ENCODE data around the gene VGF. TPM values are rescaled to one million over a fixed set of nuclear protein-coding genes. Genes with fewer than 3 reads are reported as not detected.
"Not testable (repeated sequence)": the region's sequence is repeated elsewhere in the genome, so short reads cannot be mapped to it uniquely, and the experiment has no call there.

Gene VGF
- total and polyA plus RNA-seq, 2 experiments from 2014 or later, result 0.18 to 1.2 TPM

DNA sequence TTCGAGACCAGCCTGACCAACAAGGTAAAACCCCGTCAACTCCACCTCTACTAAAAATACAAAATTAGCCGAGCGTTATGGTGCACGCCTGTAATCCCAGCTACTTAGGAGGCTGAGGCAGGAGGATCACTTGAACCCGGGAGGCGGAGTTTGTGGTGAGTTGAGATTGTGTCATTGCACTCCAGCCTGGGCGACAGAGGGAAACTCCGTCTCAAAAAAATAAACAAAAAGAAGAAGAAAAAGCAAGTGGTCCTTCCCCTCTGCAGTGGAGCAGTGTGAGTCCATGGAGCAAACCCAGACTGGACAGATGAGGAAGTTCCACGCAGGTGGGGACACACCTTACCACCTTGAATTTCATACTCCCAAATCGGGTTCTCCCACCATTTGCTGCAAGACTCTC lies 51.5 kb downstream of the VGF start:
- Histone ChIP-seq H3K4me3 (no peak overlapping the region), H3K27ac (no peak overlapping the region), H3K9me3 (ENCODE audit: low read depth) (no peaks in the 10 kb centered on the region), H3K27me3 (no peaks in the 10 kb centered on the region), H3K36me3 (no peaks in the 10 kb centered on the region), H3K4me1 (ENCODE audit: low read depth) (no peaks in the 10 kb centered on the region)
- TF ChIP-seq, protein P1, sequence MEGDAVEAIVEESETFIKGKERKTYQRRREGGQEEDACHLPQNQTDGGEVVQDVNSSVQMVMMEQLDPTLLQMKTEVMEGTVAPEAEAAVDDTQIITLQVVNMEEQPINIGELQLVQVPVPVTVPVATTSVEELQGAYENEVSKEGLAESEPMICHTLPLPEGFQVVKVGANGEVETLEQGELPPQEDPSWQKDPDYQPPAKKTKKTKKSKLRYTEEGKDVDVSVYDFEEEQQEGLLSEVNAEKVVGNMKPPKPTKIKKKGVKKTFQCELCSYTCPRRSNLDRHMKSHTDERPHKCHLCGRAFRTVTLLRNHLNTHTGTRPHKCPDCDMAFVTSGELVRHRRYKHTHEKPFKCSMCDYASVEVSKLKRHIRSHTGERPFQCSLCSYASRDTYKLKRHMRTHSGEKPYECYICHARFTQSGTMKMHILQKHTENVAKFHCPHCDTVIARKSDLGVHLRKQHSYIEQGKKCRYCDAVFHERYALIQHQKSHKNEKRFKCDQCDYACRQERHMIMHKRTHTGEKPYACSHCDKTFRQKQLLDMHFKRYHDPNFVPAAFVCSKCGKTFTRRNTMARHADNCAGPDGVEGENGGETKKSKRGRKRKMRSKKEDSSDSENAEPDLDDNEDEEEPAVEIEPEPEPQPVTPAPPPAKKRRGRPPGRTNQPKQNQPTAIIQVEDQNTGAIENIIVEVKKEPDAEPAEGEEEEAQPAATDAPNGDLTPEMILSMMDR (IDR thresholded peaks at IDR 0.05; ENCODE audit: low read depth, low read length), result no peak
- no peak for DNase-seq (ENCODE audit: low read depth in 1 of 2, low spot score in 1 of 2)

DNA sequence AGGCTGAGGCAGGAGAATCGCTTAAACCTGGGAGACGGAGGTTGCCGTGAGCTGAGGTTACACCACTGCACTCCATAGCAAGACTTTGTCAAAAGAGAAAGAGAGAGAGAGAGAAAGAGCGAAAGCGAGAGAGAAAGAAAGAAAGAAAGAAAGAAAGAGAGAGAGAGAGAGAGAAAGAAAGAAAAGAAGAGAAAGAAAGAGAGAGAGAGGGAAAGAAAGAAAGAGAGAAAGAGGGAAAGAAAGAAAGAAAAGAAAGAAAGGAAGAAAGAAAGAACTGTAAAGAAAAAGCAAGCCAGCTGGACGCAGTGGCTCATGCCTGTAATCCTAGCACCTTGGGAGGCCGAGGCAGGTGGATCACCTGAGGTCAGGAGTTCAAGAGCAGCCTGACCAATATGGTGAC lies 52.2 kb downstream of the VGF start:
- H3K27me3 ChIP-seq; H3K4me1 ChIP-seq (ENCODE audit: low read depth); H3K36me3 ChIP-seq; H3K4me3 ChIP-seq; DNase-seq (ENCODE audit: low read depth in 1 of 2, low spot score in 1 of 2); H3K9me3 ChIP-seq (ENCODE audit: low read depth); H3K27ac ChIP-seq: not testable (repeated sequence)

Other genes with a start within 250 kb of the VGF start
- not detected in 2 replicates for gene MUC3A, start 216.0 kb downstream of the VGF start, total RNA-seq
- 0.29 TPM in 1 of 2 replicates, not detected in the other for gene MUC3A, start 216.0 kb downstream of the VGF start, polyA plus RNA-seq
- 2.4 TPM in 1 of 2 replicates, not detected in the other for gene MUC12, start 196.0 kb downstream of the VGF start, total RNA-seq
- gene MUC12, start 196.0 kb downstream of the VGF start, polyA plus RNA-seq, result not detected in 2 replicates
- gene MUC17, start 145.5 kb downstream of the VGF start, total RNA-seq, result not detected in 2 replicates
- not detected in 2 replicates for gene MUC17, start 145.5 kb downstream of the VGF start, polyA plus RNA-seq
- gene TRIM56, start 80.1 kb downstream of the VGF start, total RNA-seq, result 5.7 and 12.9 TPM in 2 replicates
- gene TRIM56, start 80.1 kb downstream of the VGF start, polyA plus RNA-seq, result 11.6 and 18.5 TPM in 2 replicates
- 1.1 and 1.6 TPM in 2 replicates for gene SERPINE1, start 38.5 kb downstream of the VGF start, total RNA-seq
- gene SERPINE1, start 38.5 kb downstream of the VGF start, polyA plus RNA-seq, result 1.9 and 5.7 TPM in 2 replicates
- gene AP1S1, start 11.1 kb downstream of the VGF start, total RNA-seq, result 51.5 and 59.5 TPM in 2 replicates
- gene AP1S1, start 11.1 kb downstream of the VGF start, polyA plus RNA-seq, result 10.1 and 13.8 TPM in 2 replicates
- 0.27 TPM in 1 of 2 replicates, not detected in the other for gene NAT16, start 14.7 kb upstream of the VGF start, total RNA-seq
- gene NAT16, start 14.7 kb upstream of the VGF start, polyA plus RNA-seq, result not detected in 2 replicates
- not detected in 2 replicates for gene MOGAT3, start 35.5 kb upstream of the VGF start, total RNA-seq
- not detected in 2 replicates for gene MOGAT3, start 35.5 kb upstream of the VGF start, polyA plus RNA-seq
- gene PLOD3, start 52.0 kb upstream of the VGF start, total RNA-seq, result 45.1 and 52.7 TPM in 2 replicates
- 67.9 and 73.1 TPM in 2 replicates for gene PLOD3, start 52.0 kb upstream of the VGF start, polyA plus RNA-seq
- gene ZNHIT1, start 52.6 kb upstream of the VGF start, total RNA-seq, result 86.7 and 138 TPM in 2 replicates
- 93.4 and 109 TPM in 2 replicates for gene ZNHIT1, start 52.6 kb upstream of the VGF start, polyA plus RNA-seq
- gene CLDN15, start 72.2 kb upstream of the VGF start, total RNA-seq, result 2.7 and 4.3 TPM in 2 replicates
- 2.8 and 3.2 TPM in 2 replicates for gene CLDN15, start 72.2 kb upstream of the VGF start, polyA plus RNA-seq
- gene FIS1, start 79.5 kb upstream of the VGF start, total RNA-seq, result 333 and 338 TPM in 2 replicates
- gene FIS1, start 79.5 kb upstream of the VGF start, polyA plus RNA-seq, result 266 and 283 TPM in 2 replicates
- 36.4 and 36.6 TPM in 2 replicates for gene IFT22, start 156.2 kb upstream of the VGF start, total RNA-seq
- gene IFT22, start 156.2 kb upstream of the VGF start, polyA plus RNA-seq, result 64.7 and 65.4 TPM in 2 replicates
- gene COL26A1, start 197.3 kb upstream of the VGF start, total RNA-seq, result 14.8 and 44.8 TPM in 2 replicates
- gene COL26A1, start 197.3 kb upstream of the VGF start, polyA plus RNA-seq, result 12.5 and 36.7 TPM in 2 replicates

All from cardiac muscle cell (in vitro differentiated cells and primary cell).